GM13977 (cell line): Measurements from ENCODE around the gene TRIM6.

ENCODE experiments used
- DNase-seq: peaks from one replicate; pipeline ENCODE4 v3.0.0; 2012; ENCODE audit warnings: low spot score
- CTCF ChIP-seq: IDR thresholded peaks from 2 replicates; pipeline ENCODE4 v1.5.1; 2012; ENCODE audit warnings: mild to moderate bottlenecking, control low read depth; ENCODE audit not compliant: insufficient read depth; ENCODE audit errors: extremely low read depth, missing control alignments
- in situ Hi-C: fragments of 300-500 bp; cut with MboI; formaldehyde crosslinking; loops from one replicate; pipeline ENCODE4 v1.12.0; 2022; ENCODE audit warnings: low sequenced_read_pairs, low pct_unique_long_range_greater_than_20kb, mixed read lengths, inconsistent platforms; ENCODE audit not compliant: unreplicated experiment

Gene TRIM6

DNA sequence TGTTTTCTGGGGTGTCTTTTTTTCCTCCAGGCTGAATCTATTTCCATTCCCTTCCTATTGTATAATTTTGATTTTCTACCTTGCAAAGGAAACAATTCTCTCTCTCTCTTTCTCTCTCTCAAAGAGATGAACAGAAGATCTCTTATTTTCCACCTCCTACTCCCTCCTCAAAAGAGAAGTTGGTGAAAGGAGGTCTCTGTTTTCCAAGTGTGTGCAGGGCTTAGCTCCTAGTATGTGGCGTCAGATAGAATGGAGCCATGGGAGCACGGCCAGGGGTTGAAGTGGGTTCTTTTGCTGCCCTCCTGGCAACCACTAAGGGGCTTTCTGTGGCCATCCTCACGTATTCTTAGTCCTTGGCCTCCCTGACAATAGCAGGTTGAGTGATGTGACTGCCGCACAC, 28.8 kb downstream of the TRIM6 start:
- TF ChIP-seq CTCF: no peak
- in situ Hi-C loops: no loop called here
- no peak for DNase-seq

DNA sequence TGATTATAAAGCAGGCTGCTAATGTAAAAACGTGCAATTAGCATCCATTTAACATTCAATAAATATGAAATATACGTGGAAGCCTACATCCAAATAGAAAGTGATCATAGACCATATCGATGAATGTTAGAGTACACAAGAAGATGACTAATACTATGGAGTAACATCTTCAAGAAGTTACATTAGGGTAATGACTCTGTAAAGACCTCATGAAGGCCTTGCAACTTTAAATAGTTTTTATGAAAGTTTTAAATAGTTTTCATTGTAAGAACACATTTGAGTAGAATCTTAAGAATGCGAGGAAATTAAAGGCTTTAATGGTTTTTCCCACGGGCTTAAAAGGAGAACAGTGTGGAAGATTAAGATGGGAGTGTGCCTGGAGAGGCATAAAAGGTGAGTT, 29.8 kb downstream of the TRIM6 start:
- no peak for DNase-seq
- TF ChIP-seq CTCF: no peak
- in situ Hi-C loops: no loop called here

DNA sequence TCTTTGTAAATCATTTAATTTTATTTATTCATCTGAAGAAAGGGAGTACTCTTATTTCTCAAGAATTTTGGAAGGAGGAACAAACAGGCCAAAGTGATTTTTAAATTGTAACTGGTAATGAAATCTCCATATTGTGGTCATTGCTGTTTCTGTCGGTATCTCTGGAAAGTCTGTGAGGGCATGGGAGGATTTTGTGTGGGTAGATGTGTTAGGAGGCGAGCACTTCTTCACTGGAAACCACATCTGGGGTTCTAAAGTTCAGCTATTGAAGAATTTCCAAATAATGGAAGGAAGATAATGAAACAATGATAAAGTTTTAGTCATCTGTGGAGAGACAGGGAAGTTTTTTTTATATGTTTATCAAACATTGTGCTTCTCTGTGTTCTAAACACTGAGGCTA, 35.0 kb downstream of the TRIM6 start:
- no peak for TF ChIP-seq CTCF
- in situ Hi-C loops: no loop called here
- no peak for DNase-seq

DNA sequence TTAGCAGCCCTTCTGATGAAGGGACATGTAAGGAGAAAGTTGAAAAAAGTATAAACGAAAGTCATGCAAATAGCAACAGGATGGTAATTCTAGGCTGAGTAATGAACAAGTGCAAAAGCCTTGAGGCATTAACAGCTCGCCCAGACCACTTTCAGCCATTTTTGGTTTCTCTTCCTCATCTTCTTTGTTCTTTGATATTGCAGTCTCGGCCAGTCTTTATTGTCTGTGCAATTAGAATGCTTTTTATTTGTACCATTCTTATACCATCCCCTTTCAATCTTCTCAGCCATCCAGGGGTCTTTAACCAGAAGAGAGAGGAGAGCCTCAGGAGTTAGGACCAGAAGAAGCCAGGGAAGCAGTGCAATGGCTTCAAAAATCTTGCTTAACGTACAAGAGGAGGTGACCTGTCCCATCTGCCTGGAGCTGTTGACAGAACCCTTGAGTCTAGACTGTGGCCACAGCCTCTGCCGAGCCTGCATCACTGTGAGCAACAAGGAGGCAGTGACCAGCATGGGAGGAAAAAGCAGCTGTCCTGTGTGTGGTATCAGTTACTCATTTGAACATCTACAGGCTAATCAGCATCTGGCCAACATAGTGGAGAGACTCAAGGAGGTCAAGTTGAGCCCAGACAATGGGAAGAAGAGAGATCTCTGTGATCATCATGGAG, 35.7 kb downstream of the TRIM6 start:
- in situ Hi-C loops: no loop called here
- peak; percentile 66 for DNase-seq
- TF ChIP-seq CTCF: no peak

DNA sequence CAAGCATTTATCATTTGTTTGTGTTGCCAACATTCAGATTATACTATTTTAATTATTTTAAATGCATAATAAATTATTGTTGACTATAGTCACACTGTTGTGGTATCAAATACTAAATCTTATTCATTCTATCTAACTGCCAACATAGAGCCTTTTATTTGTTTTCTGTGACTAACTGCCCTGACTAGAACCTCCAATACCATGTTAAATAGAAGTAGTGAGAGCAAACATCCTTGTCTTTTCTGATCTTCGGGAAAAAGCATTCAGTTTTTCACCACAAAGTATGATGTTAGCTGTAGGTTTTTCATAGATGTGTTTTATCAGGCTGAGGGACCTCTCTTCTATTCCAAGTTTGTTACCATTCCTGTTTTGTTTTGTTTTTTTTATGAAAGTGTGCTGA, 43.5 kb downstream of the TRIM6 start:
- no peak for DNase-seq
- no peak for TF ChIP-seq CTCF
- in situ Hi-C loops: no loop called here

DNA sequence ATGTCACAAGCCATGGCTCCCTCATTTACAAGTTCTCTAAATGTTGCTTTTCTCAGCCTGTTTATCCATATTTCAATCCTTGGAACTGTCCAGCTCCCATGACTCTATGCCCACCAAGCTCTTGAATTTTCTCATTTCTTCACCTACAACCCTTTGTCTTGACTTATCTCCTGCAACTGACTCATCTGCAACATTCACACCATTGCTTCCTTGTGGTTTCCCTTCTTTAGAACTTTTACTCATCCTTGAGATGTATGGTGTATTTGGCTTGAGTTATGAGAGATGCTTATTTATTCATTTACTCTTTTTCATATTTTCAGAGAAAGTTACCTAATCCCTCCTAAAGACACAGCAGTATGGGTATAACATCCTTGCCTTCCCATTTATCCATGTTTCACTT, 47.1 kb downstream of the TRIM6 start:
- in situ Hi-C loops: no loop called here
- DNase-seq: no peak
- TF ChIP-seq CTCF: no peak

DNA sequence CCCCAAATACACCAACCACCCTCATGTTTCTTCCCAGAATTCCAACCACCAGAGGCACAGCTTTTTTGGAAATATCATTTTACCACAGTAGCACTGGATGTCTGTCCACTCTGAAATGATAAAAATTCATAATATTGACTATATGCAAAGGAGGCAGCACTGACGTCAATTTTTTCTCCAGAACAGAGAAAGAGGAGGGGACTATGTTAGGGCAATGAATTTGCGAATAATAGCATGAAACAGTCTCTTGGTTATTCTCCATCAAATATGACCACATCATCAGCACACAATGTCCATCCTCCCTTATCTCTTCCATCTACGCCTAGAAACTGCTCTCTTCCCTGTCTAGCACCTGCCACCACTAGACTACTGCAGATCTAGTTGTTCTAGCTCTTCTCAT, 49.7 kb downstream of the TRIM6 start:
- no peak for TF ChIP-seq CTCF
- in situ Hi-C loops: no loop called here
- DNase-seq: no peak
